Astrocyte (in vitro differentiated cells and primary cell): ENCODE results near the gene CYRIA.

Experiments used
- CTCF ChIP-seq: IDR thresholded peaks from 2 replicates; pipeline ENCODE4 v1.5.1; 2011; ENCODE audit warnings: low read depth, mild to moderate bottlenecking, inconsistent platforms, low read length, moderate library complexity; ENCODE audit not compliant: insufficient read depth
- EZH2 ChIP-seq: IDR thresholded peaks from 2 replicates; pipeline ENCODE4 v1.6.1; 2012; ENCODE audit warnings: mild to moderate bottlenecking, low read length, inconsistent platforms; ENCODE audit not compliant: insufficient read depth

GRCh38 chr2:16653083-16653375 is 12.6 kb downstream of the CYRIA start:
- TF ChIP-seq CTCF (no peak), EZH2 (no peak)
